ENCODE measurements around the gene TUBGCP3. TPM values are rescaled to one million over a fixed set of nuclear protein-coding genes. Genes with fewer than 3 reads are reported as not detected.
"Not testable (repeated sequence)": the region's sequence is repeated elsewhere in the genome, so short reads cannot be mapped to it uniquely, and the experiment has no call there.

The TUBGCP3 gene
- total RNA-seq, 2 donors from 2014 or later, result 31.0 to 32.9 TPM

DNA sequence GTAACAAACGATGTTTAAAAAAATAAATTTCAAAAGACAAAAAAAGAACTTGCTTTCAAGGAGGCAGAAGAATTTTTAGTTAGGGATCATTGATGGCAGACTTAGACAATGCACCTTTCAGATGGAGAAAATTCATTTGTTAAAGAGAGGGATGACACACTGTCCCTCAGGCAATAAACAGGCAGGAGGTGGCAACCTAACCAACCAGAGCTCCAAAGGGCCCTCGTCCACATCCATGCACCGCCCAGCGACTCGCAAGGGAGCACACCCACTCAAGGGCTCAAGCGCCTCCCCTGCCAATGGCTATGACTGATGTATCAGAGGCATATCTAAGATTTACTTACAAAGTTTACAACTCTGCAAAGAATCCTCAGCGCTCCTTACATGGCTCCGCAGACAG, 81.9 kb downstream of the TUBGCP3 start:
- Histone ChIP-seq H3K9me3 (no peaks in the 10 kb centered on the region), H3K36me3 (peaks cover 28% of the 10 kb centered on the region), H3K27ac (no peak overlapping the region), H3K4me3 (no peak overlapping the region), H3K27me3 (replicated peaks; ENCODE audit: insufficient read depth) (no peaks in the 10 kb centered on the region), H3K4me1 (ENCODE audit: control insufficient read depth in 1 of 2, low read depth in 2 of 2) (no peaks in the 10 kb centered on the region)
- DNase-seq (ENCODE audit: low spot score) (no peak), ATAC-seq (ENCODE audit: insufficient number of reproducible peaks, low FRiP score, low read depth) (no peak)
- TF ChIP-seq, protein P1, sequence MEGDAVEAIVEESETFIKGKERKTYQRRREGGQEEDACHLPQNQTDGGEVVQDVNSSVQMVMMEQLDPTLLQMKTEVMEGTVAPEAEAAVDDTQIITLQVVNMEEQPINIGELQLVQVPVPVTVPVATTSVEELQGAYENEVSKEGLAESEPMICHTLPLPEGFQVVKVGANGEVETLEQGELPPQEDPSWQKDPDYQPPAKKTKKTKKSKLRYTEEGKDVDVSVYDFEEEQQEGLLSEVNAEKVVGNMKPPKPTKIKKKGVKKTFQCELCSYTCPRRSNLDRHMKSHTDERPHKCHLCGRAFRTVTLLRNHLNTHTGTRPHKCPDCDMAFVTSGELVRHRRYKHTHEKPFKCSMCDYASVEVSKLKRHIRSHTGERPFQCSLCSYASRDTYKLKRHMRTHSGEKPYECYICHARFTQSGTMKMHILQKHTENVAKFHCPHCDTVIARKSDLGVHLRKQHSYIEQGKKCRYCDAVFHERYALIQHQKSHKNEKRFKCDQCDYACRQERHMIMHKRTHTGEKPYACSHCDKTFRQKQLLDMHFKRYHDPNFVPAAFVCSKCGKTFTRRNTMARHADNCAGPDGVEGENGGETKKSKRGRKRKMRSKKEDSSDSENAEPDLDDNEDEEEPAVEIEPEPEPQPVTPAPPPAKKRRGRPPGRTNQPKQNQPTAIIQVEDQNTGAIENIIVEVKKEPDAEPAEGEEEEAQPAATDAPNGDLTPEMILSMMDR (IDR thresholded peaks at IDR 0.05), result no peak

DNA sequence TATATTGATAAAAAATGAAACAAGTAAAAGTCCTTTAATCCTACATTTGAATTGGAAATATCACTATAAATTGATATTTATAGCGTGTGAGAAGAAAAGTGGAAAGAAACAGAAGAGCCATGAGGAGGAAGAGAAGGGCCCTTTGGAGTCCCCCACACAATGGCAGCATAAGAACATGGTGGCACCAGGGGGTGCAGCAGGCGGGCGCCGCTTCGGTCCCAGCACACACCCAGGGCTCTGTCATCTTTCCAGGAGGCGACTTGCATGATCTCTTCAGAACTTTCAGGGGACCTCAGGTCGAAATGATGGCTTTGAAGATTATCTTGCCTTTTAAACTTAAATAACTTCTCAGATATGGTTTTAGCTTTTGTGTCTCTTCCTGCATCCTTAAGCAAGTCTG, 91.8 kb downstream of the TUBGCP3 start:
- no peak for DNase-seq (ENCODE audit: low spot score)
- Histone ChIP-seq H3K9me3 (no peaks in the 10 kb centered on the region), H3K27ac (no peak overlapping the region), H3K27me3 (replicated peaks; ENCODE audit: insufficient read depth) (no peaks in the 10 kb centered on the region), H3K36me3 (peaks cover 19% of the 10 kb centered on the region), H3K4me3 (no peak overlapping the region), H3K4me1 (ENCODE audit: control insufficient read depth in 1 of 2, low read depth in 2 of 2) (no peaks in the 10 kb centered on the region)
- TF ChIP-seq, protein P1 (IDR thresholded peaks at IDR 0.05), result no peak
- ATAC-seq (ENCODE audit: insufficient number of reproducible peaks, low FRiP score, low read depth), result no peak

DNA sequence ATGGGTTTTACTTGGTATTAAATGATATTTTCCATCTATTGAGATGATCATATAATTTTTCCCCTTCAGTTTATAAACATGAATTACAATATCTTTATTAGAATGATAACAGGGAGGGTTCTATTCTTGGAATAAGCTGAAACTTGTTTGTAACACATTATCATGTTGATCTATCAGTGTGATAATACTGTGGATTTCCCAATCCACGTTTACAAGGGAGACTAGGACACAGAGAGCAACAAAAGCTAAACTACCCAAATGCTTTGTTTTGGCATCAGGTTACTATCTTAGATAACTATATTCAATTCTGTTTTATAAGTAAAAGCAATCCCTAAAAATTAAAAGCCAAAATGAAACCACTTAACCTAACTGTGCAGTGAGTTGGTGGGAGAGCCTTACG, 92.5 kb downstream of the TUBGCP3 start:
- no peak overlapping the region for H3K4me3 ChIP-seq
- DNase-seq (ENCODE audit: low spot score), result no peak
- H3K27ac ChIP-seq, result no peak overlapping the region
- no peaks in the 10 kb centered on the region for H3K9me3 ChIP-seq
- TF ChIP-seq, protein P1 (IDR thresholded peaks at IDR 0.05), result no peak
- H3K36me3 ChIP-seq, result peaks cover 15% of the 10 kb centered on the region
- H3K4me1 ChIP-seq (ENCODE audit: control insufficient read depth in 1 of 2, low read depth in 2 of 2), result no peaks in the 10 kb centered on the region
- no peaks in the 10 kb centered on the region for H3K27me3 ChIP-seq (replicated peaks; ENCODE audit: insufficient read depth)
- ATAC-seq (ENCODE audit: insufficient number of reproducible peaks, low FRiP score, low read depth), result no peak

DNA sequence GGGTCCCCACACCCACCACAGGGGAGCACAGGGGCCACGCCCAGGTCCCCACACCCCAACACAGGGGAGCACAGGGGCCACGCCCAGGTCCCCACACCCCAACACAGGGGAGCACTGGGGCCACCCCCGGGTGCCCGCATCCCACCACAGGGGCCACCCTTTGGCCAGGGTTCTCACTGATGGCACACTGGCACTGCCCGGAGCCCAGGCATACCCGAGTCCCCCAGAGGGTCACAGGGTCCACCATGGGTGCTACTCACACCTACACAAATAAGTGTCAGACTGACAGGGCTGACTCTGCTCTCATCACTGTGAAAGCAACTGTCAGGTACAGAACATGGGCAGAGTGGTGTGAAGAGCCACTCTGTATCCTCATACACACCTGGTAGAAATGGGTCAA, 98.8 kb downstream of the TUBGCP3 start:
- ATAC-seq (ENCODE audit: insufficient number of reproducible peaks, low FRiP score, low read depth) (no peak), DNase-seq (ENCODE audit: low spot score) (no peak)
- Histone ChIP-seq H3K4me3 (no peak overlapping the region), H3K27me3 (replicated peaks; ENCODE audit: insufficient read depth) (no peaks in the 10 kb centered on the region), H3K27ac (no peak overlapping the region), H3K36me3 (peaks cover 9% of the 10 kb centered on the region), H3K4me1 (ENCODE audit: control insufficient read depth in 1 of 2, low read depth in 2 of 2) (no peaks in the 10 kb centered on the region), H3K9me3 (no peaks in the 10 kb centered on the region)
- TF ChIP-seq, protein P1 (IDR thresholded peaks at IDR 0.05), result no peak

DNA sequence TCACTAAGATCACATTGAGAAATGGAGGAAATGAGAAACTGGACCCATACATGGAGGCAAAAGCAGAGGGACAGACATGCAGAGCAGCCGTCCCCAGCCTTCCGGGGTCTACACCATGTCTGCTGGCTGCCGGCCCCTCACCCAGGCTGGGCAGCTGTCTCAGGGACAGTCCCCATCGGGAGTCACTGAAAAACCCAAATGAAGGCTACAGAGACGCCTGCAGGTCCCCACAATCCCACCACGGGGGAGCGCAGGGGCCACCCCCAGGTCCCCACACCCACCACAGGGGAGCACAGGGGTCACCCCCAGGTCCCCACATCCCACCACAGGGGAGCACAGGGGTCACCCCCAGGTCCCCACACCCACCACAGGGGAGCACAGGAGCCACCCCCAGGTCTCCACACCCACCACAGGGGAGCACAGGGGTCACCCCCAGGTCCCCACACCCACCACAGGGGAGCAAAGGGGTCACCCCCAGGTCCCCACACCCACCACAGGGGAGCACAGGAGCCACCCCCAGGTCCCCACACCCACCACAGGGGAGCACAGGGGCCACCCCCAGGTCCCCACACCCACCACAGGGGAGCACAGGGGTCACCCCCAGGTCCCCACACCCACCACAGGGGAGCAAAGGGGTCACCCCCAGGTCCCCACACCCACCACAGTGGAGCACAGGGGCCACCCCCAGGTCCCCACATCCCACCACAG, 99.5 kb downstream of the TUBGCP3 start:
- not testable (repeated sequence) for H3K27ac ChIP-seq; H3K4me3 ChIP-seq; DNase-seq (ENCODE audit: low spot score); ATAC-seq (ENCODE audit: insufficient number of reproducible peaks, low FRiP score, low read depth); H3K4me1 ChIP-seq (ENCODE audit: control insufficient read depth in 1 of 2, low read depth in 2 of 2); H3K36me3 ChIP-seq; H3K9me3 ChIP-seq; H3K27me3 ChIP-seq (replicated peaks; ENCODE audit: insufficient read depth)

DNA sequence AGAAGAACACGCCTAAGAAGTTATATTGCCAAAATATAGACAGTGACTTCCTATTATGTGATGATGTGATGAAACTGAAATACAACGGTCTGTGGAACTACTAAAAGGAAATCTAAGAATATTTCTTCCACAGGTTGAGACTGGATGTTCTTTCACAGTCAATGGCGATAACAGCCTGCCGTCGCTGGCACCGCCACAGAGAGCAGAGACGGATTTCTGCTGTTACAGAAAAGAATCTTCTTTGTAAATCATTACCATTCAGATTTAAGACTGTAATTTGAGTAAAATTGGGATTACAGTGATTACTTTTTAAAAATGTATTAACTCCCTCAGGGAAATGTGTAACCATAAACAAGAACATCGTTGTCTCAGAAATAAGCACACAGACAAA, 100.8 kb downstream of the TUBGCP3 start:
- Histone ChIP-seq H3K36me3 (peaks cover 9% of the 10 kb centered on the region), H3K9me3 (peaks cover 4% of the 10 kb centered on the region), H3K4me1 (ENCODE audit: control insufficient read depth in 1 of 2, low read depth in 2 of 2) (no peaks in the 10 kb centered on the region), H3K27me3 (replicated peaks; ENCODE audit: insufficient read depth) (no peaks in the 10 kb centered on the region), H3K27ac (no peak overlapping the region), H3K4me3 (no peak overlapping the region)
- TF ChIP-seq, protein P1 (IDR thresholded peaks at IDR 0.05), result no peak
- DNase-seq (ENCODE audit: low spot score) (no peak), ATAC-seq (ENCODE audit: insufficient number of reproducible peaks, low FRiP score, low read depth) (no peak)
